Natural killer cell treated with Interleukin-12 subunit alpha and Interleukin-12 subunit beta and Interleukin-15 and Interleukin-18, amount 100 ng/mL, for 72 hours (primary cell): ENCODE data around the gene BCAR3. TPM values are rescaled to one million over a fixed set of nuclear protein-coding genes. Genes with fewer than 3 reads are reported as not detected.

ENCODE experiments used
- ATAC-seq, 2 donors: fragments of 150-1000 bp; cut with Tn5 transposase in 1 of 2; sonication (Bioruptor Pico), chemical (Tn5 transposase) in 1 of 2; 2 replicates each; pipeline ENCODE4 v1.10.0; 2021
- DNase-seq: peaks from one replicate; pipeline ENCODE4 v3.0.0; 2022; ENCODE audit warnings: low spot score
- H3K27ac Mint-ChIP-seq, 2 donors: 1 replicate in 1 of 2; 2 replicates in 1 of 2; pipeline ENCODE4 v1.8.0; 2022; ENCODE audit warnings: mixed read lengths in 2 of 2, mild to moderate bottlenecking in 1 of 2, moderate library complexity in 1 of 2
- H3K27me3 Mint-ChIP-seq, 2 donors: 1 replicate in 1 of 2; 2 replicates in 1 of 2; pipeline ENCODE4 v1.8.0; 2022; ENCODE audit warnings: mixed read lengths in 2 of 2
- H3K36me3 Mint-ChIP-seq: one replicate; pipeline ENCODE4 v1.8.0; 2022; ENCODE audit warnings: mixed read lengths
- H3K4me1 Mint-ChIP-seq, 2 donors: 1 replicate in 1 of 2; 2 replicates in 1 of 2; pipeline ENCODE4 v1.8.0; 2022; ENCODE audit warnings: low read depth in 2 of 2, mixed read lengths in 2 of 2, mild to moderate bottlenecking in 1 of 2
- H3K4me3 Mint-ChIP-seq: one replicate; pipeline ENCODE4 v1.8.0; 2022; ENCODE audit warnings: mixed read lengths
- H3K9me3 Mint-ChIP-seq: 2 replicates; pipeline ENCODE4 v1.8.0; 2022; ENCODE audit warnings: mixed read lengths
- total RNA-seq, 2 donors: library from RNA; stranded (reverse); gene quantifications; one replicate each; pipeline ENCODE4 v1.2.3, GENCODE V29; 2022

The BCAR3 gene
- total RNA-seq, 2 donors from 2014 or later = 10.8 to 30.8 TPM

GRCh38 chr1:93648656-93649055, 33.0 kb downstream of the BCAR3 start:
- Mint-ChIP-seq H3K4me3 (no peak overlapping the region), H3K4me1 (peaks cover 6 to 9% of the 10 kb centered on the region in 2 donors), H3K27ac (no peak overlapping the region), H3K27me3 (peaks cover 0 to 6% of the 10 kb centered on the region in 2 donors), H3K9me3 (no peaks in the 10 kb centered on the region), H3K36me3 (peaks cover 4% of the 10 kb centered on the region)
- ATAC-seq = no peak
- DNase-seq = no peak

- DNase-seq = no peak
- ATAC-seq = no peak
- Mint-ChIP-seq H3K36me3 (no peaks in the 10 kb centered on the region), H3K27me3 (no peaks in the 10 kb centered on the region), H3K27ac (peak overlapping the region; percentile 48 to 88), H3K4me1 (peaks cover 28 to 42% of the 10 kb centered on the region in 2 donors), H3K4me3 (peak overlapping the region; percentile 61), H3K9me3 (peaks cover 3% of the 10 kb centered on the region)
Measured at GRCh38 chr1:93641527-93641926, 40.1 kb downstream of the BCAR3 start.

GRCh38 chr1:93640656-93641440, 40.8 kb downstream of the BCAR3 start:
- peak overlapping the region; percentile 48 to 88 for H3K27ac Mint-ChIP-seq
- DNase-seq (no peak), ATAC-seq (no peak)
- H3K9me3 Mint-ChIP-seq = peaks cover 3% of the 10 kb centered on the region
- peaks cover 28 to 42% of the 10 kb centered on the region in 2 donors for H3K4me1 Mint-ChIP-seq
- no peak overlapping the region for H3K4me3 Mint-ChIP-seq
- H3K27me3 Mint-ChIP-seq = no peaks in the 10 kb centered on the region
- H3K36me3 Mint-ChIP-seq = no peaks in the 10 kb centered on the region

- ATAC-seq (no peak), DNase-seq (no peak)
- Mint-ChIP-seq H3K9me3 (peaks cover 3% of the 10 kb centered on the region), H3K36me3 (no peaks in the 10 kb centered on the region), H3K4me1 (peaks cover 25 to 44% of the 10 kb centered on the region in 2 donors), H3K27me3 (no peaks in the 10 kb centered on the region), H3K27ac (no peak overlapping the region), H3K4me3 (no peak overlapping the region)
Measured at GRCh38 chr1:93638981-93639380, 42.7 kb downstream of the BCAR3 start.

- H3K27me3 Mint-ChIP-seq = no peaks in the 10 kb centered on the region
- DNase-seq (no peak), ATAC-seq (no peak)
- peak overlapping the region in 1 of 2 donors; percentile 4 for H3K27ac Mint-ChIP-seq
- peaks cover 19 to 39% of the 10 kb centered on the region in 2 donors for H3K4me1 Mint-ChIP-seq
- H3K4me3 Mint-ChIP-seq = no peak overlapping the region
- H3K36me3 Mint-ChIP-seq = no peaks in the 10 kb centered on the region
- H3K9me3 Mint-ChIP-seq = peaks cover under 1% of the 10 kb centered on the region
Measured at GRCh38 chr1:93638307-93638847, 43.3 kb downstream of the BCAR3 start.

- DNase-seq (no peak), ATAC-seq (no peak)
- H3K27ac Mint-ChIP-seq = no peak overlapping the region
- H3K36me3 Mint-ChIP-seq = no peaks in the 10 kb centered on the region
- H3K27me3 Mint-ChIP-seq = no peaks in the 10 kb centered on the region
- peaks cover 7 to 25% of the 10 kb centered on the region in 2 donors for H3K4me1 Mint-ChIP-seq
- no peaks in the 10 kb centered on the region for H3K9me3 Mint-ChIP-seq
- H3K4me3 Mint-ChIP-seq = no peak overlapping the region
Measured at GRCh38 chr1:93636712-93637111, 44.9 kb downstream of the BCAR3 start.

- H3K27me3 Mint-ChIP-seq = no peaks in the 10 kb centered on the region
- H3K4me1 Mint-ChIP-seq = peaks cover 0 to 22% of the 10 kb centered on the region in 2 donors
- H3K9me3 Mint-ChIP-seq = no peaks in the 10 kb centered on the region
- no peaks in the 10 kb centered on the region for H3K36me3 Mint-ChIP-seq
- no peak for ATAC-seq
- H3K4me3 Mint-ChIP-seq = no peak overlapping the region
- H3K27ac Mint-ChIP-seq = no peak overlapping the region
- no peak for DNase-seq
Measured at GRCh38 chr1:93635614-93636543, 45.8 kb downstream of the BCAR3 start.

- H3K4me1 Mint-ChIP-seq = peaks cover 10 to 21% of the 10 kb centered on the region in 2 donors
- H3K27ac Mint-ChIP-seq = peak overlapping the region in 1 of 2 donors; percentile 89
- no peak overlapping the region for H3K4me3 Mint-ChIP-seq
- ATAC-seq (no peak), DNase-seq (no peak)
- peaks cover 0 to 4% of the 10 kb centered on the region in 2 donors for H3K27me3 Mint-ChIP-seq
- H3K36me3 Mint-ChIP-seq = no peaks in the 10 kb centered on the region
- no peaks in the 10 kb centered on the region for H3K9me3 Mint-ChIP-seq
Measured at GRCh38 chr1:93633313-93633712, 48.3 kb downstream of the BCAR3 start.

- H3K4me3 Mint-ChIP-seq = no peak overlapping the region
- peaks cover 0 to 8% of the 10 kb centered on the region in 2 donors for H3K27me3 Mint-ChIP-seq
- DNase-seq = no peak
- H3K4me1 Mint-ChIP-seq = peaks cover 13 to 21% of the 10 kb centered on the region in 2 donors
- H3K36me3 Mint-ChIP-seq = no peaks in the 10 kb centered on the region
- no peak overlapping the region for H3K27ac Mint-ChIP-seq
- no peaks in the 10 kb centered on the region for H3K9me3 Mint-ChIP-seq
- peak in 1 of 2 donors; percentile 53 for ATAC-seq
Measured at GRCh38 chr1:93631626-93632365, 49.8 kb downstream of the BCAR3 start.

- H3K27me3 Mint-ChIP-seq = peaks cover 0 to 8% of the 10 kb centered on the region in 2 donors
- ATAC-seq (no peak), DNase-seq (no peak)
- H3K9me3 Mint-ChIP-seq = no peaks in the 10 kb centered on the region
- H3K36me3 Mint-ChIP-seq = no peaks in the 10 kb centered on the region
- H3K4me1 Mint-ChIP-seq = peaks cover 13 to 21% of the 10 kb centered on the region in 2 donors
- no peak overlapping the region for H3K27ac Mint-ChIP-seq
- H3K4me3 Mint-ChIP-seq = no peak overlapping the region
Measured at GRCh38 chr1:93630168-93630567, 51.5 kb downstream of the BCAR3 start.

GRCh38 chr1:93629101-93630059, 52.3 kb downstream of the BCAR3 start:
- Mint-ChIP-seq H3K27ac (peak overlapping the region in 1 of 2 donors; percentile 43), H3K4me1 (peaks cover 13 to 19% of the 10 kb centered on the region in 2 donors), H3K9me3 (no peaks in the 10 kb centered on the region), H3K4me3 (no peak overlapping the region), H3K36me3 (no peaks in the 10 kb centered on the region), H3K27me3 (peaks cover 0 to 8% of the 10 kb centered on the region in 2 donors)
- ATAC-seq = peak; percentile 62 to 82
- no peak for DNase-seq

GRCh38 chr1:93628681-93629080, 53.0 kb downstream of the BCAR3 start:
- Mint-ChIP-seq H3K27ac (peak overlapping the region in 1 of 2 donors; percentile 47), H3K9me3 (no peaks in the 10 kb centered on the region), H3K4me3 (no peak overlapping the region), H3K27me3 (peaks cover 0 to 8% of the 10 kb centered on the region in 2 donors), H3K4me1 (peaks cover 13 to 15% of the 10 kb centered on the region in 2 donors), H3K36me3 (no peaks in the 10 kb centered on the region)
- DNase-seq = no peak
- ATAC-seq = no peak
